AG09319 (cell line): ENCODE measurements around the gene AIFM1.
A peak's percentile ranks its signal among the peaks of the same experiment; 100 is the strongest.

Experiments used
- DNase-seq: peaks from one replicate; pipeline ENCODE4 v3.0.0-alpha.2; 2010; ENCODE audit warnings: low read depth; ENCODE audit errors: extremely low read depth
- TF ChIP-seq, protein P1 (sequence below): IDR thresholded peaks from 2 replicates; pipeline ENCODE4 v1.5.1; 2011; ENCODE audit warnings: low read depth, mild to moderate bottlenecking, inconsistent platforms, low read length, moderate library complexity

AIFM1 gene

DNA sequence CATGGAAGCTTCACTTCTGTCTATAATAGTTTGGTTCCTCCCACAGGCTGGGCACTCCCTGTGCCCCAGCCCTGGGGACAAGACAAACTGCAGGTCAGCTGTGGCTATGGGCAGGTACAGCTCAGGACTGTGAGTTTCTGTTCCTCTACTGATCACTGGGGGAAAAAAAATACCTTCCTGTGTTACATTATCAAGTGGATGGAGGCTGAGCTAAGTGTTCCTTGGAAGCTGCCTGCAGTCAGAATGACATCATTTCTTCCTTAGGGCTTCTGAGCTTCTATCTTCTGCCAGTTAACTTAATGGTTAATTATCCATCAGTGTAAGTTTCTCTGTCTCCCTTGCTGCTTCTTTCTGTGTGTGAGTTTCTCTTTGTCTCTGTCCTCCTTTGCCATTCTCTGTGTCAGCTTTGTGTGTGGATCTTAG, 10.7 kb upstream of the AIFM1 start:
- DNase-seq, result no peak

DNA sequence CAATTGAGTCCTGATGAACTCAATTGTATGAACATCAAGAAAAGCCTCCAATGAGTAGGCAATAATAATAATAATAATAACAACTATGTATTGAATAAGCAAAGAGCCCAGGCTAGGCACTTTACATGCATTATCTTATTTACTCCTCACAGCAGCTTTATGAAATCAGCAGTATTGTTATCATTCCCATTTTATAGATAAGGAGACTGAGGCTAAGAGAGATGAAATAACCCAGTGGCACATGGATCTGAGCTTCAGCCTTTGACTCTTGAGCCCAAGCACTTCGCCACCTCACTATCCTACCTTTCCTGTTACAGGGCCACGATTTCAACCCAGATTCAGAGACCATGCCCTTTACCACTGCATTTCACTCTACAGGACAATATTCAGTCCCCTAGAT, 9.3 kb upstream of the AIFM1 start:
- TF ChIP-seq, protein P1, sequence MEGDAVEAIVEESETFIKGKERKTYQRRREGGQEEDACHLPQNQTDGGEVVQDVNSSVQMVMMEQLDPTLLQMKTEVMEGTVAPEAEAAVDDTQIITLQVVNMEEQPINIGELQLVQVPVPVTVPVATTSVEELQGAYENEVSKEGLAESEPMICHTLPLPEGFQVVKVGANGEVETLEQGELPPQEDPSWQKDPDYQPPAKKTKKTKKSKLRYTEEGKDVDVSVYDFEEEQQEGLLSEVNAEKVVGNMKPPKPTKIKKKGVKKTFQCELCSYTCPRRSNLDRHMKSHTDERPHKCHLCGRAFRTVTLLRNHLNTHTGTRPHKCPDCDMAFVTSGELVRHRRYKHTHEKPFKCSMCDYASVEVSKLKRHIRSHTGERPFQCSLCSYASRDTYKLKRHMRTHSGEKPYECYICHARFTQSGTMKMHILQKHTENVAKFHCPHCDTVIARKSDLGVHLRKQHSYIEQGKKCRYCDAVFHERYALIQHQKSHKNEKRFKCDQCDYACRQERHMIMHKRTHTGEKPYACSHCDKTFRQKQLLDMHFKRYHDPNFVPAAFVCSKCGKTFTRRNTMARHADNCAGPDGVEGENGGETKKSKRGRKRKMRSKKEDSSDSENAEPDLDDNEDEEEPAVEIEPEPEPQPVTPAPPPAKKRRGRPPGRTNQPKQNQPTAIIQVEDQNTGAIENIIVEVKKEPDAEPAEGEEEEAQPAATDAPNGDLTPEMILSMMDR, result no peak
- no peak for DNase-seq

More for the DNA sequence above, 10.7 kb upstream of the AIFM1 start:
- TF ChIP-seq, protein P1, result no peak

DNA sequence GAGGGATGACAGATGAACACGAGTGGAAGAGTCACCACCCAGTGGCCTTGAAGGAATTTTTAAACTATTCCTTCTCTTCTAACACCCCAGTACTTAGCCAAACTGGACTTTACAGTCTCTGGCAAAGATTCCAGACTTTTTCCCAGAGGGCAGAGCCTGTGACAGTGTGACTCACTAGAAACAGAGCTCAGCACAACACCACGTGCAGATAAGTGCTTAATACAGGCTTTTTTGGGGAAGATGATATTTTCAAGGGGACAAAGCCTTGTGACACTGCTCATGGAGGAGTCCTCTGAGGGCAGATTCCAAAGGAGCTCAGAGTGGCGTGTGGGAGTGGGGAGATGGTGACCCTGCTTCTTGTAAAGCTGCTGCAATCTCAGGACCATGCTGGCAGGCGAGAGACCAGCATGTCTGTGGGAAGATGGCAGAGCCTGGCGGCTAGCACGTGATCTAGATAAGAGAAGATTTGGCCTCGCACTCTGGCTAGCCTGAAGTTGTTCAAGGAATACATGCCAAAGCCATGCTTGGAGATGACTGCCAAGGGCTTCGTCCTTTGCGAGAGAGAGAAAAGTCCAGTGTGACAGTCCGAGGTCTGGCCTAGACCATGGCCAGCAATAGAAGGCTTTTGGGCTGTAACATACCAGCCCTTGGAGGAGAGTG, 8.5 kb upstream of the AIFM1 start:
- DNase-seq, result peak; percentile 38
- TF ChIP-seq, protein P1, result no peak

GRCh38 chrX:130173190-130173895, 7.7 kb upstream of the AIFM1 start:
- peak; percentile 64 for DNase-seq
- TF ChIP-seq, protein P1, result no peak

DNA sequence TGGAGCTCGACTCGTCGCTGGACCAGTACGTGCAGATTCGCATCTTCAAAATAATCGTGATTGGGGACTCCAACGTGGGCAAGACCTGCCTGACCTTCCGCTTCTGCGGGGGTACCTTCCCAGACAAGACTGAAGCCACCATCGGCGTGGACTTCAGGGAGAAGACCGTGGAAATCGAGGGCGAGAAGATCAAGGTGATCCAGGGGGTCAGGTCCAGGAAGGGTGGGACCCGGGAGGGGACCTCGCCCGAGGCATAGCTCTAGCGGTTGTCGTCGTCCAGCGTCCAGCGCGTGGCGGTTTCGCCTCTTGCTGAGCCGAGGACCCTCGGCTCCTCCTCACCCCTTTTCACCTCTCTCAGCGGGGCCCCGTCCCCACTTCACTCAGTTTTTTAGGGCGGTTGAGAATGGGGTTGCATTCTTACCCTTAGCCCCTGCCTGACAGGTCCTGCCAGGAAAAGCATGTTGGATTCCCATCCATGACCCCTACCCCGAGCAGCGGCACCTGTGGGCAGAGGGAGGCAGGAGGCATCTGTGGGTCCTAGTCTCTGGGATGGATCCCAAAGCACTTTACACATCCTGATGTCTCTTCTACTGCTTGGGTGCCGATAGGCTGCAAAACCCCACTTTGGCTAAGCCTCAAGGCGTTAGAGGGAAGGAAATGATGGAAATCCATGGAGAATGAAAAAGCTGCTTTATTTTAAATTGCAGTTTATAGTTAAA, 6.6 kb upstream of the AIFM1 start:
- TF ChIP-seq, protein P1, result no peak
- no peak for DNase-seq

DNA sequence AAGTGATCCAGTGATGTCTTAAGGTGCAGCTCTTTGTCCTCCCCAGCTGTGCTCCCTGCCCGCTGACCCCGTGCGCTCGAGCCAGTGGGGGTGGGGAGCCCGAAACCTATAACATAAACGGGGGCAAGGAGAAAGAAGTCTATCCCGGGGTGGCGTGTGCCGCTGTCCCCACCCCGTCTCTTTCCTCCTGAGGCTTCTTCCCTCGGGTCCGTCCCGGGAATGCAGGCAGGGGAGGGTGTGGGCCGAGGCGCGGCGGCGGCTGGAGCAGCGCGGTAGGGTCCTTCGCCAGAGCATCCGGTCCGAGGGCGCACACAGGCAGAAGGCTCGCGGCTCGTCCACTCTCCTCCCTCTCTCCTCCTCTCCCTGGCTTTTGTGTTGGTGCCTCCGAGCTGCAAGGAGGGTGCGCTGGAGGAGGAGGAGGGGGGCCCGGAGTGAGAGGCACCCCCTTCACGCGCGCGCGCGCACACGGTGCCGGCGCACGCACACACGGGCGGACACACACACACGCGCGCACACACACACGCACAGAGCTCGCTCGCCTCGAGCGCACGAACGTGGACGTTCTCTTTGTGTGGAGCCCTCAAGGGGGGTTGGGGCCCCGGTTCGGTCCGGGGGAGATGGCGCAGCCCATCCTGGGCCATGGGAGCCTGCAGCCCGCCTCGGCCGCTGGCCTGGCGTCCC, 5.9 kb upstream of the AIFM1 start, which contains the start of gene RAB33A:
Gene RAB33A, plus strand, starts transcription at position 517 of the 681 bp plus-strand sequence. Its CDS starts 101 bp downstream, at position 618.
- DNase-seq, result no peak
- TF ChIP-seq, protein P1, result no peak
